ENCODE results near the gene A4GALT.
"Not testable (repeated sequence)": the region's sequence is repeated elsewhere in the genome, so short reads cannot be mapped to it uniquely, and the experiment has no call there.

The A4GALT gene

GRCh38 chr22:42752230-42752746 is 31.6 kb upstream of the A4GALT start:
- TF ChIP-seq, protein P1, sequence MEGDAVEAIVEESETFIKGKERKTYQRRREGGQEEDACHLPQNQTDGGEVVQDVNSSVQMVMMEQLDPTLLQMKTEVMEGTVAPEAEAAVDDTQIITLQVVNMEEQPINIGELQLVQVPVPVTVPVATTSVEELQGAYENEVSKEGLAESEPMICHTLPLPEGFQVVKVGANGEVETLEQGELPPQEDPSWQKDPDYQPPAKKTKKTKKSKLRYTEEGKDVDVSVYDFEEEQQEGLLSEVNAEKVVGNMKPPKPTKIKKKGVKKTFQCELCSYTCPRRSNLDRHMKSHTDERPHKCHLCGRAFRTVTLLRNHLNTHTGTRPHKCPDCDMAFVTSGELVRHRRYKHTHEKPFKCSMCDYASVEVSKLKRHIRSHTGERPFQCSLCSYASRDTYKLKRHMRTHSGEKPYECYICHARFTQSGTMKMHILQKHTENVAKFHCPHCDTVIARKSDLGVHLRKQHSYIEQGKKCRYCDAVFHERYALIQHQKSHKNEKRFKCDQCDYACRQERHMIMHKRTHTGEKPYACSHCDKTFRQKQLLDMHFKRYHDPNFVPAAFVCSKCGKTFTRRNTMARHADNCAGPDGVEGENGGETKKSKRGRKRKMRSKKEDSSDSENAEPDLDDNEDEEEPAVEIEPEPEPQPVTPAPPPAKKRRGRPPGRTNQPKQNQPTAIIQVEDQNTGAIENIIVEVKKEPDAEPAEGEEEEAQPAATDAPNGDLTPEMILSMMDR (IDR thresholded peaks at IDR 0.05; ENCODE audit: low read depth, low read length) = no peak
- no peak for DNase-seq (ENCODE audit: extremely low read depth, low read depth)

- DNase-seq (ENCODE audit: extremely low read depth, low read depth) = not testable (repeated sequence)
Measured at GRCh38 chr22:42750421-42750820, 29.8 kb upstream of the A4GALT start.

GRCh38 chr22:42747701-42748513 is 27.2 kb upstream of the A4GALT start:
- DNase-seq (ENCODE audit: extremely low read depth, low read depth) = peak; percentile 27
- TF ChIP-seq, protein P1 (IDR thresholded peaks at IDR 0.05; ENCODE audit: low read depth, low read length) = no peak

GRCh38 chr22:42745118-42745517 is 24.4 kb upstream of the A4GALT start:
- DNase-seq (ENCODE audit: extremely low read depth, low read depth) = no peak
- TF ChIP-seq, protein P1 (IDR thresholded peaks at IDR 0.05; ENCODE audit: low read depth, low read length) = no peak

DNA sequence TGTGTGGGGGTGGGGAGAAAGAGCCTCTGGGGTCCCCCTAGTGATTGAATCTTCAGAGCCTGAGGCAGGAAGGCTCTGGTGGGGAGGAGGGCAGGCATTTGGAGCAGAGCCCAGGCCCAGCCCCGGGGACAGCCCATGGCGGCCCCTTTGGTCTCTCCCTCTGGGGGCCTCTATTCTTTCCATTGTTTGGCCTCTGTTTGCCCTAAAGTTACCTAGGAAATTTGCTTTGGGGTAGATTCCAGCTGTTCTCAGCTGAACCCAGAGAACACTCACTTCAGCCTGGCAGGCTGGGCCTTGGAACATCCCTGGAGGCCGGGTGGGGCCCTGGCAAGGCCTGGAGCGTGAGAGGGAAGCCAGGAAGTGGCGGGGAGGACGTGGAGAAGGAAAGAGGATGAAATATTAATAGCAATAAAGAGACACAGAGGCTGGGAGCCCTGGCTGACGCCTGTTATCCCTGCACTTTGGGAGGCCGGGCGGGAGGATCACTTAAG is 22.9 kb upstream of the A4GALT start:
- DNase-seq (ENCODE audit: extremely low read depth, low read depth) = peak; percentile 79

GRCh38 chr22:42742940-42743339 is 22.3 kb upstream of the A4GALT start:
- TF ChIP-seq, protein P1 (IDR thresholded peaks at IDR 0.05; ENCODE audit: low read depth, low read length) = no peak
- DNase-seq (ENCODE audit: extremely low read depth, low read depth) = no peak

More for the DNA sequence above, 22.9 kb upstream of the A4GALT start:
- TF ChIP-seq, protein P1 (IDR thresholded peaks at IDR 0.05; ENCODE audit: low read depth, low read length) = no peak; the same call in 1 of the 2 replicates

DNA sequence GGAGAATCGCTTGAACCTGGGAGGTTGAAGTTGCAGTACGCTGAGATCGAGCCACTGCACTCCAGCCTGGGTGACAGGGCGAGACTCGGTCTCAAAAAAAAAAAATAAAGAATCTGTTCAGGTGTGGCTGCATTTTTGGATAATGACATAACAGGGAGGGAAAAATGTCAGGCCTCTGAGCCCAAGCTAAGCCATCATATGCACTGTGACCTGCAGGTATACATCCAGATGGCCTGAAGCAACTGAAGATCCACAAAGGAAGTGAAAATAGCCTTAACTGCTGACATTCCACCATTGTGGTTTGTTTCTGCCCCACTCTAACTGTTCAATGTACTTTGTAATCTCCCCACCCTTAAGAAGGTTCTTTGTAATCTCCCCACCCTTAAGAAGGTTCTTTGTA is 19.6 kb upstream of the A4GALT start:
- not testable (repeated sequence) for DNase-seq (ENCODE audit: extremely low read depth, low read depth)

DNA sequence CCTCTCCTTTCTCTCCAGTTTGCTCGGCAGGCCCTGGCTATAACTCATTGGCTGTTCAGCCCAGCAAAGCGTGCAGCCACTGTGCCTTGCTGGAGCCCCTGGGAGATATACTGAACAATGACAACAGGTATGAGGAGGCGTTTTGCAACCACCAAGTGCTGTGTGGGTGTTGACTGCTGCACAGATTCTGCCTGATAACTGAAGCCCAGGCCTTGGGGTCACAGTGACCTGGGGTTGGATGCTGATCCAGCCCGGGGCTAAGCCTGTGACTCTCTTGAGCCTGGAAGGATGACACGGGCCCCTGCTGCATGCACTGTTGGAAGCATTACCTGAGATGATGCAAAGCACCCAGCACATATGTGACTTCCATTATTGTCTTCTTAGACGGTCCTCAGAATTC is 13.7 kb upstream of the A4GALT start:
- no peak for DNase-seq (ENCODE audit: extremely low read depth, low read depth)
- TF ChIP-seq, protein P1 (IDR thresholded peaks at IDR 0.05; ENCODE audit: low read depth, low read length) = no peak

GRCh38 chr22:42733394-42733793 is 12.7 kb upstream of the A4GALT start:
- DNase-seq (ENCODE audit: extremely low read depth, low read depth) = not testable (repeated sequence)
